Measurements from ENCODE around the gene KRTAP10-2.

DNA sequence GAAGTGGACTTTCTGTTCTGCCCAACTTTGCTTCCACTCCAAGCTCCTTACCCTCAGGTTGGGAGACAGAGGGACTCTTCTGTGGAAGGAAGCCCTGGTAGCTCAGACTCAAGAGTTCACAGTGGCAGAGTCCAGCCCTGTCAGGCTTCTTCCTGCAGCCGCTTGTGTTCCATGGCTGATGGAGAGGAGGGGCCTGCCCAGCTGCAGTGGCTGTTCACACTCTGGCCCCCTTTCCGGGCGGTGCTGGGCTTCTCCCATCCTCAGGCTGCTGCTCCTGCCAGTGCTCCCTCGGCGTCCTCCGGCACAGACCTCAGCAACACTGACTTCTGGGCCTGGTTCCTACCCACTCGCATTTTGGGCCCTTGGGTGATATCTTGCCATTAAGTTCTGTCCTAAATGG lies 15.3 kb downstream of the KRTAP10-2 start:
- TF ChIP-seq POLR2A (IDR thresholded peaks at IDR 0.05; ENCODE audit: low read length), result no peak
- TF ChIP-seq GATA1 (IDR thresholded peaks at IDR 0.05; ENCODE audit: low read depth, low read length), result no peak

Data from erythroblast (primary cell).